HG02852 (cell line): ENCODE results near the gene CPTP.
"Not testable (repeated sequence)": the region's sequence is repeated elsewhere in the genome, so short reads cannot be mapped to it uniquely, and the experiment has no call there.

ENCODE experiments used
- ATAC-seq: cut with Tn5 transposase; IDR thresholded peaks from one replicate; pipeline ENCODE4 v1.9.1; 2021; ENCODE audit warnings: mild to moderate bottlenecking, moderate library complexity; ENCODE audit not compliant: unreplicated experiment

Gene CPTP

DNA sequence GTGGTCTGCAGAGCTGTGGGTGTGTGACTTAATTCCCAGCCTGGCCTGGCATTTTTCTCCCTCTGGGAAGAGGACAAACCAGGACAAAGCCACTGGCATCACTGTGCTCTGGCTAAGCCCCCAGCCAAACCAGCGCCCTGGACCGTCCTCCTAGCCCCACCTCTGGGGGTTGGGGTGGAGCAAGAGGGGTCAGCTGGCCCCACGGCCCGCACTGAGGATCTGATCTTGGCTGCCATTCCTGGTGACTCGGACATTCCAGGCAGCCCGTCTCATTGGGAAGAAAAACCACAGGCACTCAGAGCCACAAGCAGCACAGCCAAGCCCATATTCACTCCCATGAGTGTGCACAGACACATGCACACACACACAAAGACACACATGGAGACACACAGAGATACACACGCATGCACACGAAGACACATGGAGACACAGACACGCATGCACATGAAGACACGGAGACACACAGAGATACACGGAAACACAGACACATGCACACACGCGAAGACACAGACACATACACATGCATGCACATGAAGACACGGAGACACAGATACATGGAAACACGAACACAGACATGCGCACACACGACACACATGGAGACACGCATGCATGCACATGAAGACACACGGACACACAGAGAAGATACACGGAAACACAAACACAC lies 36.0 kb downstream of the CPTP start:
- no peak for ATAC-seq

- ATAC-seq: no peak
Observed at GRCh38 chr1:1361233-1361981, 36.8 kb downstream of the CPTP start.

DNA sequence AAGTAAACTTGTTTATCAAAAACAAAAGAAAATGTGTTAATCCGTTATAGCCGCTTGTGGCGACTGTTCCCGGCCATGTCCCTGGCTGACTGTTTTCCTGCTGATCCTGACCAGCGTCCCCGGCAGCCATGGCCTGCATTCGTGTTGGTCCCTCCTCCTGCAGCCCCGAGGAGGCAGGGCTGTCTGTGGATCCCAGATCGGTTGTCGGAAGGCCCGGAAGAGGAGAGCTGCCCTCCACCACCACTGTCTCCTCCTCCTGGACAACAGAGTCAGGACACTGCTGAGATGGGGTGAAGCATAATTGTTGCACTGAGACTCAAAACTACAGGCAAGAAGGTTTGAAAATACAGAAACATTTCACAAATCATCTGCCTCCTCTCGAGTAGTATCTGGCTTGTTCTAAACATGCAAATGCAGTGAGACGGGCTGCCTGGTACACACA lies 37.4 kb downstream of the CPTP start:
- no peak for ATAC-seq

- ATAC-seq: no peak
Observed at GRCh38 chr1:1364266-1364665, 39.7 kb downstream of the CPTP start.

DNA sequence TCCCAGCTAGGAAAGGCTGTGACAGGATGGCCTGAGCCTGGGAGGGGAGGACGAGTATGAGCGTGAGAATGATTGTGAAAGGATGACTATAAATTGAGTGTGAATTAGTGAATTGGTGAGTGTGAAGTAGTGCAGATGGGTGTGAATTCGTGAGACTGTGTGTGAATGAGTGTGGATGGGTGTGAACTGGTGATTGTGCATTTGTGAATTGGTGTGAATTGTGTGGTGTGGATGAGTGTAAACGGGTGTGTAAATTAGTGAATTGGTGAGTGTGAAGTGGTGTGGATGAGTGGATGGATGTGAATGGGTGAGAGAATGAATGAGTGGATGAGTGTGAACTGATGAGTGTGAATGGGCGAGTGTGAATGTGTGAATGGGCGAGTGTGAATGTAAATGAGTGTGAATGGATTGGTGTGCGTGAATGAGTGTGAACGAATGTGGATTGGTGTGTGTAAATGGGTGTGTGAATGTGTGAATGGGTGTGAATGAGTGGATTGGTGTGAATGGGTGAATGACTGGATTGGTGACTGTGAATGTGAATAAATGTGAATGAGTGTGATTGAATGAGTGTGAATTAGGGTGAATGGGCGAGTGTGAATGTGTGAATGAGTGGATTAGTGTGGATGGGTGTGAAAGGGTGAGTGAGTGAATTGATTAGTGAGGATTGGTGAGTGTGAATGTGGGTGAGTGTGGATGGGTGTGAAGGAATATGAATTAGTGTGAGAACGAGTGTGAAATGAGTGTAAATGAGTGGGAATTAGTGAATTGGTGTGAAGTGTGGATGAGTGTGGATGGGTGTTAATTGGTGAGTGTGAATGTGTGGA lies 41.5 kb downstream of the CPTP start:
- ATAC-seq: no peak

DNA sequence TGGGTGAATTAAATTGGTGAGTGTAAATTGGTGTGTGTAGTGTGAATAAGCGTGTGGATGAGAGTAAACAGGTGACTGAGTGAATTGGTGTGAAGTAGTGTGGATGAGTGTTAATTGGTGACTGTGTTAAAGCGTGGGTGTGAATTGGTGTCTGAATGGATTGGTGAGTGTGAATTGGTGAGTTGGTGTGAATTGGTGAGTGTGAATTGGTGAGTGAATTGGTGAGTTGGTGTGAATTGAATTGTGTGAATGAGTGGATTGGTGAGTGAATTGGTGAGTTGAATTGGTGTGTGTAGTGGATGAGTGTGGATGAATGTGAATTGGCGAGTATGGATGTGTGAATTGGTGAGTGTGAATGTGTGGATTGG lies 42.1 kb downstream of the CPTP start:
- no peak for ATAC-seq

DNA sequence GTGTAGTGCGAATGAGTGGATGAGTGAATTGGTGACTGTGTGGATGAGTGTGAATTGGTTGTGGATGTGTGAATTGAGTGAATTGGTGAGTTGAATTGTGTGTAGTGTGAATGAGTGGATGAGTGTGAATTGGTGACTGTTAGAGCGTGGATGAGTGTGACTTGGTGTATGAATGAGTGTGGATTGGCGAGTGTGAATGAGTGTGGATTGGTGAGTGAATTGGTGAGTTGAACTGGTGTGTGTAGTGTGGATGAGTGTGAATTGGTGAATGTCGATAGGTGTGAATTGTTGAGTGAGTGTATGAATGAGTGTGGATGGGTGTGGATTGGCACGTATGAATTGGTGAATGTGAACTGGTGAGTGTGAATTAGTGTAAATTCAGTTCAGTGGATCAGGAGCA lies 42.7 kb downstream of the CPTP start:
- ATAC-seq: no peak

DNA sequence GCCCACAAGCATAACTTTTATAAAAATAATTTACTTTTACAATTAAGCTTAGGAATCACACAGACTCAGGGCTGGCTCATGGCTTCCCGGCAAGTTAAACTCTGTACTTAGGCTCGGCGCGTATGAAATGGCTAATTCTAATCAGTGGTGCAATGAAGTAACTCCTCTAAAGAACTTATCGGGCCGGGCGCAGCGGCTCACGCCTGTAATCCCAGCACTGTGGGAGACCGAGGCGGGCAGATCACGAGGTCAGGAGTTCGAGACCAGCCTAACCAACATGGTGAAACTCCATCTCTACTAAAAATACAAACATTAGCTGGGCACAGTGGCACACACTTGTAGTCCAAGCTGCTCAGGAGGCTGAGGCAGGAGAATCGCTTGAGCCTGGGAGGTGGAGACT lies 45.5 kb downstream of the CPTP start:
- not testable (repeated sequence) for ATAC-seq

GRCh38 chr1:1370771-1371300 lies 46.2 kb downstream of the CPTP start:
- ATAC-seq: no peak

DNA sequence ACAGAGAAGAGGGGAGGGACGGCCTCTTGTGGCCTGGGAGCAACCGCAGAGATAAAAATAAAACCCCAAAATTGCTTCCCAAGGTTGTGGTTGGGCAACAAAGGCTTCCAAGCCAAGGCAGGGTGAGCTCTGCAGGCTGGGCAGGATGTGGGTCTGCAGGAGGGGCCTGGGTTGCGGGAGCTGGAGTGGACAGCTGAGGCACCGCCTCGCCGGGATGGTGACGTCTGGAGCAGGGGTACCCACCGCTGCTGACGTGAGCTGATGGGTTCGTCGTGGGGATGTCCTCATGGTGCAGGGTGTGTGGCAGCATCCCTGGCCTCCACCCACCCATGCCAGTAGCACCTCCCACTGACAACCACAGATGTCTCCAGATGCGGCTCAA lies 46.8 kb downstream of the CPTP start:
- no peak for ATAC-seq

DNA sequence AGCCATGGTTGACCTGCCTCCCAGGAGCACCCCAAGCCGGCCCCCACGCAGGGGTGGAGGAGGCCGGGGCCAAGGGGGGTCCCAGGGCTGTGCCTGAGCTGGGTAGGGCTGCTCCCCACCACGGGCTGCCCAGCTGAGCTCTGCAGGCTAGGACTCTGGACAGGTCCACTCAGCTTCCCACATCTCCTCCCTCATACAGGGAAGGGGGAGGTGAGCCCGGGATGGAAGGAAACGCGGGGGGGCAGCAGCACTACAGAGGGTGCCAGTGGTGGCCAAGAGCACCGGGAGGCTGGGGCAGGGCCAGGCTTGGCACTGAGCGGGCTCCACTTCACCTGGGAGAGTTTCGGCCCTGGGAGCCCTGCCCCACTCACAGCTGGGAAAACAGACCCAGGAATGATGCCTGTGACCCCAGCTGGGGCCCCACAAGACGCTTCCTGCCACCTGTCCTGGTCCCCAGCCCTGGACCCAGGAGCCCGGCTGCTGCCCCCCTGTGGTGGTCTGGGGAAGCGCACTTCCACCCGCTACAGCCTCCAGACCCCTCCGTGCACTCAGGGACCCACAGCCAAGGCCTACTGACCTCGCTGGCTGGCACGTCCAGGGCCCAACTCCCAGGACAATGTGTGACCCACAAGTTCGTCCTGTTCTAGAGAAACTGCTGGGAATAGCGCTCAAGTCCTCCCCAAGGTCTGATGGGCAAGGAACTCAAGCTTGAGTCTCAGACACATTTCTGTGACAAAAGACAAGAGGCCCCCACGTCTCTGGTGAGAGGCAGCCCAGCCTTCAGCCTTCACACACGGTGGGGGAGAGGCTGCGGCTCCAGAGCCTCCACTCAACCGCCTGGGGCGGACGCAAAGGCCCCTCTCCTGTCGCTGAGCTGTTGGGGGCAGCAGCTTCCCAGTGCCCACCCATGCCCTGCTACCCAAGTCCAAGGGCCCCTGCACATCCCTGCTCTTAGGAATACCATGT lies 47.4 kb downstream of the CPTP start:
- no peak for ATAC-seq

DNA sequence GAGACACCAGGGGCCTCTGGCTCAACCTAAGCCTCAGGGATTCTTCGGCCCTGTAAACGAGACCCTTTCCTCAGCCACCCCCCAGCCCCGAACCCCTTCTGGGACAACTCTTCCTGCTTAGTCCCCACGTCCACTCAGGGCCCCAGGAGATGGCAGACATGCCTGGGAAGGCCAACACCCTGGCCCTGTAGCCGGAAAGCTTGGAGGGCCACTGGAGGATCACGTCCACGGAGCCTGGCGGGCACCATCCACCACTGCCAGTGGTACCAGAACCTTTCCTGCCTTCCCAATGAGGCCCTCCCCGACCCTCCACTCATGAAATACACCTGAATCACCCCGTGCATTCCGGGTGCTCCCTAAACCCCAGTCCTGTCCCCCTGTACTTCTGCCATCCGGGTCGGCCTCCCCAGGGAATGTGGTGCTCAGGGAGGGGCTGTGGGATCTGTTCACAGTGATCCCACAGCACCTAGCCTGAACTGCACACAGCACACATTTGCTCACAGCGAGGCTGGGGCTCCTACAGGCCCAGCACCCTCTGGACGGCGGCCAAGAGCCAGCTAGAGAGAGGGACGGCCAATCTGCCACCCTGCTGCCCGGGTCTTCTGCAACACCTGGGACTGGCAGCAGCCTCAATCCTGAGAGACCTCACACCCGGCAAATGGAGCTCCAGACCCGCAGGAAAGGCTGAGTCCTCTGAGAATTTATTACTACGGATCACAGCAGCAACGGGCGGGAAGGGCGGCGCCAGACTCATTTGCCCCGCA lies 48.6 kb downstream of the CPTP start:
- no peak for ATAC-seq

GRCh38 chr1:1373815-1374588 lies 49.4 kb downstream of the CPTP start:
- ATAC-seq: no peak

GRCh38 chr1:1374589-1374928 lies 50.0 kb downstream of the CPTP start:
- peak; percentile 2 for ATAC-seq

DNA sequence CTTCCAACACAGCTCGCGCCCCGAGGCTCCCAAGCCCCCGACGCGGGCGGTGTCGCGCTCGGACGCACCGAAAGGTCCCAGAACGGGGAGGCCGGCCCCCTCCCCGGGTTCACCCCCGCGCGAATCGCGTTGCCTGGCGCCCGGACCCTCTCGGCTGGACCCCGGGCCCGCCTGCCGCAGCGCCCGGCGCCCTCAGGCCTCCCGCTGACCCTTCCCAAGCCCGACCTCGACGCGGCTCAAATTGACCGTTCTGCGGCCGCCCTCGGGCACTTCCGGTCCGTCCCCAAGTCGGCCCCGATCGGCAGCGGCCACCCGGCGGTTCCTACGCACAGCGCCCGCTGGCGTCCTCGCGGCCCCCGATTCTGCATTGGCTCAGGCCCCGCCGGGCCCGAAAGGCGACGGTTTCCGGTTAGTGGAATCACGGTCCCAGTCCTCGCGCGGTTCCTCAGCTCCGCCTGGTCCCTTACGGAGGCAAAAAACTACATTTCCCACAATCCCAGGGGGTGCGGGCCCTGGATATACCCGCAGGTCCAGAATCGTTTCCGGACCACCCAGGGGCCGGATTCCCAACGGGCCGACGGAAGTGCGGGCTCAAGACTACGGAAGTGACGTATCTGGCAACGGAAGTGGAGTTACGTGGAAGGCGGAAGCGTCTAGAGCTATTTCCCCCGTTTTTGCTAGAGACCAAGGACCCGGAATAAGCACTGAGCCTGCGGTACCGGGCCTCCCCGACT lies 50.5 kb downstream of the CPTP start, which contains the start of gene AURKAIP1:
TSS of gene AURKAIP1 (minus strand) at position 279 of the 734 bp plus-strand sequence. CDS start 451 bp downstream, outside the sequence.
- ATAC-seq: peak; percentile 87

DNA sequence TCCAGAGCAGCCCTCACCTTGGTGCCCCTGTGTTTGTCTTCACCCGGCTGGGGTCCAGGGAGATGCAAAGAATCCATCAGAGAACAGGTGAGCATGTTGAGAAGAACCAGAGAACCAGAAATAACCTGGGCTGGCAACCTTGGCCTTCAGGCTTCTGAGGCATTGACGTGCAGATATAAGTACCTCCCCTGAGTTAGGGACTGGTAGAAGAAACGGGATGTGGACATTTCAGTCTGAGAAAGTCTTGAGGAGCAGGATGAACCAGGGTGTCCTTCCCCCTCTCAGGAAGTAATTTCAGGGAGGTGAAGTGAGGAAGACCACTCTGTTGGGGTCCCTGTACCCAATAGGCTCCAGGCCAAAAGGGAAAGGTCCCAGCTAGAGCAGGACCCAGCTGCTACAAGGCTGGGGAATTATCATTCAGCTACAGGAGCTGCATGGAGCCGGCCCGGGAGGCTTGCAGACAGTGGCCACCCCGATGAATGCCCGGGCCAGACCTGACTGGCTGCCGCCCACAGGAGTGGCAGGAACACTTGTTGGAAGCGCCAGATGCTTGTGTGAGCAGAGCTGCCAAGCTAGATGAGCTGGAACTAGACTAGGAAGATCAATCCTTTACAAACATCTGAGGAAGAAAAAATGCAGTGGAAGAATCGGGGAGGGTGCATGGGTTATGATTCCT lies 52.1 kb downstream of the CPTP start:
- no peak for ATAC-seq

DNA sequence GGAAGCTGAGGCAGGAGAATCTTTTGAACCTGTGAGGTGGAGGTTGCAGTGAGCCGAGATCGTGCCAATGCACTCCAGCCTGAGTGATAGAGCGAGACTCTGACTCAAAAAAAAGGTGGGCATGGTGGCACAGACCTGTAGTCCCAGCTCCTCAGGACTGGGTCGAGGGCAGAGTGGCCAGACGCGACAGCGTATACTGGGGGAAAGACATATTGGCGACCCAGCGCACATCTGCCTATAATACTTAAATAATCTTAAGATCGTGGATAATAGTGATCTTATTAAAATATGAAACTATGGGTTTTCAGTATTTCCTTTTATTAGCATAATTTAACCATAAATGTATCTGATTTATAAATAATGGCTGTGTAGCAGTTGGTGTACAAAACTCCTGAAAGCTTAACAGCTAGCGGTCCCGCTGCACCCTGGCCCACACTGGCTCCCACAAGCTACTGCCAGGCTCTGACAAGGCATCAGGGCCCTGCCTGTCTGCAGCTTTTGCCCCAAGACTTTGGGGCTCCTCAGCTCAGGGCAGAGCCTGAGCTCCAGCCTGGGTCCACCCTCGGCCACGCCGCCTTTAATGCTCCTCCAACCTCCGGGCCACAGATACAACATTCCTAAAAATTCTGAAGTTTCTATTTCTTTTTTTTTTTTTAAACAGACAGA lies 53.1 kb downstream of the CPTP start:
- no peak for ATAC-seq
